Measurements from ENCODE around the gene PGRMC2.

The PGRMC2 gene

GRCh38 chr4:128309585-128309984 lies 22.0 kb upstream of the PGRMC2 start:
- TF ChIP-seq GATA2 (IDR thresholded peaks at IDR 0.05; ENCODE audit: low read depth, low read length) = no peak
- no peak for TF ChIP-seq GATA3 (IDR thresholded peaks at IDR 0.05; ENCODE audit: low read depth, low read length)

GRCh38 chr4:128308986-128309385 lies 21.4 kb upstream of the PGRMC2 start:
- TF ChIP-seq GATA3 (IDR thresholded peaks at IDR 0.05; ENCODE audit: low read depth, low read length) (no peak), GATA2 (IDR thresholded peaks at IDR 0.05; ENCODE audit: low read depth, low read length) (no peak)

GRCh38 chr4:128307123-128307571 lies 19.5 kb upstream of the PGRMC2 start:
- TF ChIP-seq GATA3 (IDR thresholded peaks at IDR 0.05; ENCODE audit: low read depth, low read length) (no peak), GATA2 (IDR thresholded peaks at IDR 0.05; ENCODE audit: low read depth, low read length) (no peak)

- TF ChIP-seq GATA2 (IDR thresholded peaks at IDR 0.05; ENCODE audit: low read depth, low read length) (no peak), GATA3 (IDR thresholded peaks at IDR 0.05; ENCODE audit: low read depth, low read length) (no peak)
Observed at GRCh38 chr4:128305942-128306341, 18.3 kb upstream of the PGRMC2 start.

GRCh38 chr4:128303986-128304385 lies 16.4 kb upstream of the PGRMC2 start:
- TF ChIP-seq GATA2 (IDR thresholded peaks at IDR 0.05; ENCODE audit: low read depth, low read length) (no peak), GATA3 (IDR thresholded peaks at IDR 0.05; ENCODE audit: low read depth, low read length) (no peak)

- no peak for TF ChIP-seq GATA2 (IDR thresholded peaks at IDR 0.05; ENCODE audit: low read depth, low read length)
- TF ChIP-seq GATA3 (IDR thresholded peaks at IDR 0.05; ENCODE audit: low read depth, low read length) = no peak
Observed at GRCh38 chr4:128303405-128303785, 15.8 kb upstream of the PGRMC2 start.

- TF ChIP-seq GATA3 (IDR thresholded peaks at IDR 0.05; ENCODE audit: low read depth, low read length) (no peak), GATA2 (IDR thresholded peaks at IDR 0.05; ENCODE audit: low read depth, low read length) (no peak)
Observed at GRCh38 chr4:128301979-128302378, 14.4 kb upstream of the PGRMC2 start.

DNA sequence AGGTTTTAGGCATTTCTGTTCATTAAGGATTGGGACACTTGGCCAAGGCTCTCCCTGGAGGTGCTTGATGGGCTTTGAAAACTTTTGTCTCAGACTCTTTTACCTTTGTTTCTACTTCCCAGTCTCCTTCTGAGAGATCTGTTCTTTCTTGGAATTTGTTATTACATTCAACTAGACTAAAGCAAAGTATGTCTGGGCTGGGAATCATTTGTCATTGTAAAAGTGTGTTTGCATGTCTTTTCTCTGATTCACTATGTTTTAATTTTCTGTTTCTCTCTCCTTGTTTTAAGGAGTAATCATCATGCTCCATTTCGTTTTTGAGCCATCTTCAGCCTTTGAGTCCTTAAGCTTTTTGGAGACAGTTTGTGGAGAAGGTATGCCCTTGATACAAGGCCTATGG lies 12.2 kb upstream of the PGRMC2 start:
- TF ChIP-seq GATA3 (IDR thresholded peaks at IDR 0.05; ENCODE audit: low read depth, low read length) (no peak), GATA2 (IDR thresholded peaks at IDR 0.05; ENCODE audit: low read depth, low read length) (no peak)

DNA sequence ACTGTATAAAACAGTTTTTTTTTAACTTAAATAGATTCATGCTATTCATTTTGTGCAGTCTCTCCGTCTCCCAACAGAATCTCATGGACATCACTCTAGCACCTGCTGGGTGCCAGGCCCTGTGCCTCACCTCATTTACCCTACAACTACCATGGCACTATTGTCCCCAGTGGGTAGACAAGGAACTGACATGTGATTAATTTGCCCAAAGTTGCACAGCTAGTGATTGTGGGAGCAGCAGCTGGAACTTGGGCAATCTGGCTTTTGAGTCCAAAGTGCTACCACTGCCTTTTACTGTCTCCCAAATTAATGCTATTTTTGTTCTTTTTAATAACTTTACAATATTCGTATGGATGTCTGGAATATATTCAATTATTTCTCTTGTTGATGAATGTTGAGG lies 11.2 kb upstream of the PGRMC2 start:
- TF ChIP-seq GATA2 (IDR thresholded peaks at IDR 0.05; ENCODE audit: low read depth, low read length) = no peak
- TF ChIP-seq GATA3 (IDR thresholded peaks at IDR 0.05; ENCODE audit: low read depth, low read length) = no peak

DNA sequence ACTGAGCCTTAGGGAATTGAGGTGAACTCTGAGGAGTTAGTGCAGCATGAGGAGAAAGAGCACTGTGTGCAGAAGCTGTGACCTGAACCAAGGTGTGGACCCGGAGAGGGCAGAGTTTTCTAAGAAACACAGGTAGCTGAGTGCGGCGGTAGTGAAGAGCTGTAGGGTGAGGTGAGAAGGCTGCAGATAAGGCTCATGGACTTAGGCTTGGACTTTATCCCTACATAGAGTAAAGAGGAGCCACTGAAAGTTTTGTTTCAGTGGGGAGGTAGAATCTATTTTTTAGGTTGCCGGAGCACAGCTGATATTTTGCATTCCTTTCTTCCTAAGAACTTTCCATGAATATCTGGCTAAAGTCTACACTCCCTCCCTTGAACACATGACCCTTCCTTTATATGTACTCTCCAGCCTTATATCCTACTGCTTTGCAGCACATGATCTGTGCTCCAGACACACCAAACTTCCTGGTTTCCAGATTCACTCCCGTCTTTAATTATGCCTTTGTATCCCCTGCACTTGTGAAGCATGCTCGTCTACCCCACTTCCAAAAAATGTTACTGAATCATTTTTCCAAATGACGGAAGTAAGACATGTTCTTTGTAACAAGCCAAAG lies 10.6 kb upstream of the PGRMC2 start:
- TF ChIP-seq GATA2 (IDR thresholded peaks at IDR 0.05; ENCODE audit: low read depth, low read length) (no peak), GATA3 (IDR thresholded peaks at IDR 0.05; ENCODE audit: low read depth, low read length) (no peak)

- TF ChIP-seq GATA2 (IDR thresholded peaks at IDR 0.05; ENCODE audit: low read depth, low read length) (no peak), GATA3 (IDR thresholded peaks at IDR 0.05; ENCODE audit: low read depth, low read length) (no peak)
Observed at GRCh38 chr4:128295255-128295654, 7.6 kb upstream of the PGRMC2 start.

GRCh38 chr4:128294464-128294863 lies 6.9 kb upstream of the PGRMC2 start:
- no peak for TF ChIP-seq GATA3 (IDR thresholded peaks at IDR 0.05; ENCODE audit: low read depth, low read length)

DNA sequence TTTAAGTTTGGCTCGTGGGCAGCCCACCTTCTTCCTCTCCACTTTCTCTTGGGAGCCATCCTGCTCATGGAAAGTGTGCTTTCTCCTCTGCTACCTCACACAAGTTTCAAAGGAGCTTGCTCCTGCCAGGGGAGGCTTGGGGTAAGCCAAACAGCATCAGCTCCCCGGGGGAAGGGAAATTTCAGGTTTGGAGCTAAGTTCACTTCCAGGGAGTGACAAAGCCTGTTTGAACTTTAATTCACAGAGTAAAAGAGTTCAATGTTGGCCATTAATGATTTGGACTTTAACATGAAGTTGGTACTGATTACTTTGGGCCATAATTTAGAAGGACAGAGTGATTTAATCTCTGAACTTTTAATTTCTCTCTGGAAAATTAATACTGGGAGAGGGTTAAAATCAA lies 4.7 kb upstream of the PGRMC2 start:
- TF ChIP-seq GATA2 (IDR thresholded peaks at IDR 0.05; ENCODE audit: low read depth, low read length) (no peak), GATA3 (IDR thresholded peaks at IDR 0.05; ENCODE audit: low read depth, low read length) (no peak)

GRCh38 chr4:128291096-128291495 lies 3.5 kb upstream of the PGRMC2 start:
- TF ChIP-seq GATA2 (IDR thresholded peaks at IDR 0.05; ENCODE audit: low read depth, low read length) (no peak), GATA3 (IDR thresholded peaks at IDR 0.05; ENCODE audit: low read depth, low read length) (no peak)

DNA sequence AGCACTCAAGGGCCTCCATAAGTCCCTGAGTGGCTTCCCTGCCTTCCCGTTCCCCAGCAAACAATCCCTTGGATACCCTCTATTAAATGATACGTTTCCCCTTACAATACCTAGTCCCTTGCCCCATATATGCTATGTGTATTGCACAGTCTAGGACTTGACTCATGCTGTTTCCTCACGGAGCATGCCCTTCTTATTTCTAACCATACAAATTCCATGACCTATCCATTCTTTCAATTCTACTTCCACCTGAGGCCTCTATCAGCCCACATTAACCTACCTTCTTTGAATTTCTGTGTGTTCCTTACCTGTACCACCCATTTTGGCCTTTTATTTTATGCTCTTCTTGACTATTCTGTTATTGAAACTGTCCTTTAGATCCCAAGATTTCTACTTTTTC lies 2.9 kb upstream of the PGRMC2 start:
- TF ChIP-seq GATA2 (IDR thresholded peaks at IDR 0.05; ENCODE audit: low read depth, low read length) (no peak), GATA3 (IDR thresholded peaks at IDR 0.05; ENCODE audit: low read depth, low read length) (no peak)

Measured in SH-SY5Y (cell line).